ENCODE results near the gene PMVK. TPM values are rescaled to one million over a fixed set of nuclear protein-coding genes. Genes with fewer than 3 reads are reported as not detected.
"Not testable (repeated sequence)": the region's sequence is repeated elsewhere in the genome, so short reads cannot be mapped to it uniquely, and the experiment has no call there.

PMVK gene
- total and polyA plus RNA-seq, 10 of the 15 experiments (the other 5 are each of a cell fraction or from before 2014, with no cell fraction given), result 6.0 to 121 (median 49.4) TPM

DNA sequence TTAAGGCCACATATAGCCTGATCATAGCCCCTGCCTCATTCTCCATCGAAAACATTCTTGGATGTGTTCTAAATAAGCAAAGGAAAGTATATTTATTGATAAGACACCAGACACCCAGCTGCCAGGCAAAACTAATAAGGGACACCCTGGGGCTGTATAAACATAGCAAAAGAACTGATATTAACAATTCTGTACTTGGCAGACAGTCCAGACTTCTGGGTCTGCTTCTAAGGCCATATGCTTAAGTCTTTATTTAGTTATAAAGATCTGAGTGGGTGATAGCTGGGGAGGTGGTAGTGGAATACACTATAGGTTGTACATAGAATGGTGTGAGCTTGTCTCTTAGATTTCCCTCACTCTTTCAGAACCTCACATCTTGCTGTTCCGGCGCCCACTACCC, 41.8 kb upstream of the PMVK start (continued):
- TF ChIP-seq YY1 (IDR thresholded peaks at IDR 0.05; ENCODE audit: low read depth, low read length) (no peak), NFXL1 (IDR thresholded peaks at IDR 0.05; ENCODE audit: borderline replicate concordance) (no peak), JUND (IDR thresholded peaks at IDR 0.05; ENCODE audit: low read depth, low read length) (no peak), MEF2B (IDR thresholded peaks at IDR 0.05; ENCODE audit: partially characterized antibody, poor library complexity, severe bottlenecking) (no peak)
- TF ChIP-seq, protein P1, sequence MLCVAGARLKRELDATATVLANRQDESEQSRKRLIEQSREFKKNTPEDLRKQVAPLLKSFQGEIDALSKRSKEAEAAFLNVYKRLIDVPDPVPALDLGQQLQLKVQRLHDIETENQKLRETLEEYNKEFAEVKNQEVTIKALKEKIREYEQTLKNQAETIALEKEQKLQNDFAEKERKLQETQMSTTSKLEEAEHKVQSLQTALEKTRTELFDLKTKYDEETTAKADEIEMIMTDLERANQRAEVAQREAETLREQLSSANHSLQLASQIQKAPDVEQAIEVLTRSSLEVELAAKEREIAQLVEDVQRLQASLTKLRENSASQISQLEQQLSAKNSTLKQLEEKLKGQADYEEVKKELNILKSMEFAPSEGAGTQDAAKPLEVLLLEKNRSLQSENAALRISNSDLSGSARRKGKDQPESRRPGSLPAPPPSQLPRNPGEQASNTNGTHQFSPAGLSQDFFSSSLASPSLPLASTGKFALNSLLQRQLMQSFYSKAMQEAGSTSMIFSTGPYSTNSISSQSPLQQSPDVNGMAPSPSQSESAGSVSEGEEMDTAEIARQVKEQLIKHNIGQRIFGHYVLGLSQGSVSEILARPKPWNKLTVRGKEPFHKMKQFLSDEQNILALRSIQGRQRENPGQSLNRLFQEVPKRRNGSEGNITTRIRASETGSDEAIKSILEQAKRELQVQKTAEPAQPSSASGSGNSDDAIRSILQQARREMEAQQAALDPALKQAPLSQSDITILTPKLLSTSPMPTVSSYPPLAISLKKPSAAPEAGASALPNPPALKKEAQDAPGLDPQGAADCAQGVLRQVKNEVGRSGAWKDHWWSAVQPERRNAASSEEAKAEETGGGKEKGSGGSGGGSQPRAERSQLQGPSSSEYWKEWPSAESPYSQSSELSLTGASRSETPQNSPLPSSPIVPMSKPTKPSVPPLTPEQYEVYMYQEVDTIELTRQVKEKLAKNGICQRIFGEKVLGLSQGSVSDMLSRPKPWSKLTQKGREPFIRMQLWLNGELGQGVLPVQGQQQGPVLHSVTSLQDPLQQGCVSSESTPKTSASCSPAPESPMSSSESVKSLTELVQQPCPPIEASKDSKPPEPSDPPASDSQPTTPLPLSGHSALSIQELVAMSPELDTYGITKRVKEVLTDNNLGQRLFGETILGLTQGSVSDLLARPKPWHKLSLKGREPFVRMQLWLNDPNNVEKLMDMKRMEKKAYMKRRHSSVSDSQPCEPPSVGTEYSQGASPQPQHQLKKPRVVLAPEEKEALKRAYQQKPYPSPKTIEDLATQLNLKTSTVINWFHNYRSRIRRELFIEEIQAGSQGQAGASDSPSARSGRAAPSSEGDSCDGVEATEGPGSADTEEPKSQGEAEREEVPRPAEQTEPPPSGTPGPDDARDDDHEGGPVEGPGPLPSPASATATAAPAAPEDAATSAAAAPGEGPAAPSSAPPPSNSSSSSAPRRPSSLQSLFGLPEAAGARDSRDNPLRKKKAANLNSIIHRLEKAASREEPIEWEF (IDR thresholded peaks at IDR 0.05; ENCODE audit: insufficient replicate concordance, low read depth, low read length), result no peak

DNA sequence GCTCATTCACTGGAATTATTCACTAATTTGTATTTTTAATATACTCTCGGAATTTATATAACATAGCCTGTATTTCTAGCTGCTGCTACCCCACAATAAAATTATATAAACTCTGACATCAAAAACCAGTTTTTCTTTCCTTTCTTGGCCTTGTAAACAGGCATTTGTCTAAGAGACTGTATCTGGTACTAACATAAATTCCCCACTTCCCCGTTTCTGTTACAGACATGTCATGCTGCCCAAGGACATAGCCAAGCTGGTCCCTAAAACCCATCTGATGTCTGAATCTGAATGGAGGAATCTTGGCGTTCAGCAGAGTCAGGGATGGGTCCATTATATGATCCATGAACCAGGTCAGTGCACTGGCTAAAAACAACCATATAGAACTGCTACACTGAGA, 41.2 kb upstream of the PMVK start:
- ATAC-seq; FAIRE-seq; H3K27me3 ChIP-seq (replicated peaks in 1 of 2; ENCODE audit: control insufficient read depth in 2 of 2, insufficient read depth in 2 of 2, low read length in 1 of 2); H3K4me3 ChIP-seq; H3K9me3 ChIP-seq (replicated peaks; ENCODE audit: control insufficient read depth, insufficient read depth, low read length); BruUV-seq (replicated peaks); DNase-seq (ENCODE audit: low read depth, low spot score); H2AFZ ChIP-seq (ENCODE audit: control insufficient read depth, low read depth, low read length); intact Hi-C loops (cut with micrococcal nuclease; ENCODE audit: unreplicated experiment); in situ Hi-C loops (cut with MboI); H4K20me1 ChIP-seq (ENCODE audit: control insufficient read depth, insufficient read depth); H3K9ac ChIP-seq (ENCODE audit: control insufficient read depth, insufficient read depth, low read length): not testable (repeated sequence)
- Histone ChIP-seq H3K79me2 (ENCODE audit: control insufficient read depth, insufficient read depth, low read length) (peaks cover 50% of the 10 kb centered on the region), H3K36me3 (ENCODE audit: control insufficient read depth in 2 of 2, insufficient read depth in 2 of 2, low read length in 1 of 2) (peaks cover 0 to 16% of the 10 kb centered on the region in 2 experiments; a peak in 3 of 4 replicates), H3K4me2 (ENCODE audit: control insufficient read depth, insufficient read depth) (peak overlapping the region; percentile 39), H3K27ac (ENCODE audit: control insufficient read depth, insufficient read depth) (0 out of 2 replicates have a peak overlapping the region, but pooled peaks have one; percentile 9), H3K4me1 (ENCODE audit: control insufficient read depth, insufficient read depth, low read length) (peaks cover 17% of the 10 kb centered on the region)
- ChIA-PET RAD21 (ENCODE audit: unreplicated experiment) (interaction anchor here (2.4 kb wide), 1 partner anchor 21 kb away, joined by 12 read pairs; no protein-coding TSS in a partner anchor), SMC1A (ENCODE audit: uncharacterized antibody, unreplicated experiment) (interaction anchor here (1.1 to 5.4 kb wide), 2 partner anchors 20 to 38 kb away, joined by 3 to 30 read pairs; no protein-coding TSS in a partner anchor), CTCF (interaction anchor here (1.7 to 20.6 kb wide), 3 partner anchors 20 to 84 kb away, joined by 4 to 226 read pairs (median 8); partner anchors contain the start of genes LENEP and ZBTB7B), POLR2A (interaction anchor here (0.6 to 9.8 kb wide), 4 partner anchors 9 to 237 kb away, joined by 3 to 140 read pairs (median 5); partner anchors contain the start of genes PBXIP1 and PYGO2)
- WGBS (ENCODE audit: insufficient coverage, insufficient replicate concordance, low lambda C conversion rate, missing lambda C conversion rate), result 33% methylated on average over 3 of the region's 3 CpGs
- peak; percentile 57; the same call in 1 of the 2 replicates for TF ChIP-seq SPI1 (IDR thresholded peaks at IDR 0.05; ENCODE audit: borderline replicate concordance, insufficient read depth, low read depth, low read length)
